GM23248 (cell line): ENCODE results near the gene KCNMB3. TPM values are rescaled to one million over a fixed set of nuclear protein-coding genes. Genes with fewer than 3 reads are reported as not detected.
A peak's percentile ranks its signal among the peaks of the same experiment; 100 is the strongest.

Source experiments
- DNase-seq: peaks from one replicate; pipeline ENCODE4 v3.0.0-alpha.2; 2015
- H2AFZ ChIP-seq: fragments of 200-600 bp; sonication (generic); 2 replicates; pipeline ENCODE4 v1.6.1; 2016; ENCODE audit warnings: antibody characterized with exemption
- H3F3A ChIP-seq: fragments of 200-600 bp; sonication (generic); 2 replicates; pipeline ENCODE4 v1.6.1; 2016; ENCODE audit warnings: mild to moderate bottlenecking, antibody characterized with exemption, mixed run types; ENCODE audit not compliant: insufficient read depth
- H3K27ac ChIP-seq: fragments of 200-600 bp; sonication (generic); 2 replicates; pipeline ENCODE4 v1.5.1; 2016; ENCODE audit warnings: mild to moderate bottlenecking
- H3K27me3 ChIP-seq: fragments of 200-600 bp; sonication (generic); replicated peaks from 2 replicates; pipeline ENCODE4 v1.6.1; 2016; ENCODE audit warnings: mild to moderate bottlenecking; ENCODE audit not compliant: insufficient read depth
- H3K36me3 ChIP-seq: fragments of 200-600 bp; sonication (generic); 2 replicates; pipeline ENCODE4 v1.6.1; 2016; ENCODE audit warnings: low read depth, mild to moderate bottlenecking
- H3K4me1 ChIP-seq: fragments of 200-600 bp; sonication (generic); 2 replicates; pipeline ENCODE4 v1.6.1; 2016; ENCODE audit warnings: mild to moderate bottlenecking; ENCODE audit not compliant: insufficient read depth
- H3K4me2 ChIP-seq: fragments of 200-600 bp; sonication (generic); one replicate; pipeline ENCODE4 v1.6.1; 2016; ENCODE audit warnings: mild to moderate bottlenecking; ENCODE audit not compliant: unreplicated experiment
- H3K4me3 ChIP-seq: fragments of 200-600 bp; sonication (generic); 2 replicates; pipeline ENCODE4 v1.5.1; 2016; ENCODE audit warnings: mild to moderate bottlenecking
- H3K79me2 ChIP-seq: fragments of 200-600 bp; sonication (generic); 2 replicates; pipeline ENCODE4 v1.6.1; 2016; ENCODE audit warnings: mild to moderate bottlenecking; ENCODE audit not compliant: insufficient read depth
- H3K9ac ChIP-seq: fragments of 200-600 bp; sonication (generic); 2 replicates; pipeline ENCODE4 v1.6.1; 2016; ENCODE audit warnings: mild to moderate bottlenecking
- H3K9me2 ChIP-seq: fragments of 200-600 bp; sonication (generic); 2 replicates; pipeline ENCODE4 v1.6.1; 2016; ENCODE audit warnings: mixed run types, mild to moderate bottlenecking, moderate library complexity; ENCODE audit not compliant: insufficient read depth
- H3K9me3 ChIP-seq: fragments of 200-600 bp; sonication (generic); one replicate; pipeline ENCODE4 v1.6.1; 2017; ENCODE audit warnings: low read depth
- H4K20me1 ChIP-seq: fragments of 200-600 bp; sonication (generic); 2 replicates; pipeline ENCODE4 v1.6.0; 2016; ENCODE audit not compliant: insufficient read depth
- EZH2 ChIP-seq: fragments of 200-600 bp; sonication (generic); IDR thresholded peaks from 2 replicates; pipeline ENCODE4 v1.6.1; 2018; ENCODE audit warnings: antibody characterized with exemption, mild to moderate bottlenecking; ENCODE audit not compliant: insufficient read depth, poor library complexity, severe bottlenecking
- EZH2phosphoT487 ChIP-seq: fragments of 200-600 bp; sonication (generic); IDR thresholded peaks from 2 replicates; pipeline ENCODE4 v1.6.1; 2018; ENCODE audit warnings: antibody characterized with exemption, moderate library complexity, mild to moderate bottlenecking, low read depth; ENCODE audit not compliant: insufficient read depth
- WGBS, 2 experiments: methylation state at CpG; one replicate each; pipeline ENCODE4 v1.1.6; 2015 to 2017; ENCODE audit warnings: low lambda C conversion rate in 2 of 2, low coverage in 1 of 2; ENCODE audit errors: missing lambda C conversion rate in 2 of 2; 5-methylcytosine and 5-hydroxymethylcytosine counted together
- in situ Hi-C: fragments of 300-500 bp; cut with MboI; formaldehyde crosslinking; loops from 2 replicates; pipeline ENCODE4 v1.15.0; 2020
- polyA plus RNA-seq: library from polyadenylated mRNA; unstranded; fragments of >200 nt; fragmentation: Nextera tagmentation; extraction: Ambion mirVana; gene quantifications from 2 replicates; pipeline ENCODE4 v1.2.1, GENCODE V29; 2016
- total RNA-seq: library from RNA; depleted of rRNA; stranded (reverse); fragments of >200 nt; shearing (Covaris generic); gene quantifications from 2 replicates; pipeline ENCODE4 v1.2.3, GENCODE V29; 2014

The KCNMB3 gene
- total and polyA plus RNA-seq, 2 experiments from 2014 or later = 0.50 to 0.54 TPM

- H3K27me3 ChIP-seq = no peaks in the 10 kb centered on the region
- in situ Hi-C loops = no loop called here
- H3K9me3 ChIP-seq = no peaks in the 10 kb centered on the region
- H3K4me1 ChIP-seq = no peaks in the 10 kb centered on the region
- no peaks in the 10 kb centered on the region for H3K79me2 ChIP-seq
- H3K4me3 ChIP-seq = no peak overlapping the region
- H2AFZ ChIP-seq = no peak overlapping the region
- no peak for DNase-seq
- no peak overlapping the region for H3K27ac ChIP-seq
- TF ChIP-seq EZH2phosphoT487 (no peak), EZH2 (no peak)
- H4K20me1 ChIP-seq = no peaks in the 10 kb centered on the region
- peaks cover 10% of the 10 kb centered on the region for H3K36me3 ChIP-seq
- no peak overlapping the region for H3K4me2 ChIP-seq
- WGBS, 2 experiments = 70 to 89% methylated on average over 2 of the region's 2 CpGs
- no peak overlapping the region for H3K9ac ChIP-seq
- H3K9me2 ChIP-seq = no peaks in the 10 kb centered on the region
- no peaks in the 10 kb centered on the region for H3F3A ChIP-seq
These were observed 14.1 kb downstream of the KCNMB3 start for GRCh38 chr3:179236669-179237301.

GRCh38 chr3:179234199-179234598 is 16.7 kb downstream of the KCNMB3 start:
- H3F3A ChIP-seq = no peaks in the 10 kb centered on the region
- H3K36me3 ChIP-seq = peaks cover 20% of the 10 kb centered on the region
- H3K4me3 ChIP-seq = no peak overlapping the region
- in situ Hi-C loops = no loop called here
- H3K27ac ChIP-seq = no peak overlapping the region
- H3K9me3 ChIP-seq = no peaks in the 10 kb centered on the region
- no peak overlapping the region for H3K4me2 ChIP-seq
- H4K20me1 ChIP-seq = no peaks in the 10 kb centered on the region
- whole genome bisulfite sequencing, 2 experiments = 97% methylated on average over 4 of the region's 4 CpGs
- no peak overlapping the region for H2AFZ ChIP-seq
- H3K9me2 ChIP-seq = no peaks in the 10 kb centered on the region
- H3K9ac ChIP-seq = no peak overlapping the region
- H3K27me3 ChIP-seq = no peaks in the 10 kb centered on the region
- H3K4me1 ChIP-seq = no peaks in the 10 kb centered on the region
- TF ChIP-seq EZH2 = no peak
- TF ChIP-seq EZH2phosphoT487 = no peak
- no peak for DNase-seq
- no peaks in the 10 kb centered on the region for H3K79me2 ChIP-seq

- H3K4me1 ChIP-seq = no peaks in the 10 kb centered on the region
- DNase-seq = no peak
- H3K9me3 ChIP-seq = no peaks in the 10 kb centered on the region
- H3K27me3 ChIP-seq = no peaks in the 10 kb centered on the region
- WGBS, 2 experiments = 86 to 90% methylated on average over 3 of the region's 3 CpGs
- peaks cover 20% of the 10 kb centered on the region for H3K36me3 ChIP-seq
- TF ChIP-seq EZH2phosphoT487 (no peak), EZH2 (no peak)
- H2AFZ ChIP-seq = no peak overlapping the region
- H3K9me2 ChIP-seq = no peaks in the 10 kb centered on the region
- H3K4me2 ChIP-seq = no peak overlapping the region
- no peaks in the 10 kb centered on the region for H3F3A ChIP-seq
- H4K20me1 ChIP-seq = no peaks in the 10 kb centered on the region
- no peaks in the 10 kb centered on the region for H3K79me2 ChIP-seq
- H3K27ac ChIP-seq = no peak overlapping the region
- H3K4me3 ChIP-seq = no peak overlapping the region
- in situ Hi-C loops = no loop called here
- no peak overlapping the region for H3K9ac ChIP-seq
These were observed 17.9 kb downstream of the KCNMB3 start for GRCh38 chr3:179233043-179233442.

GRCh38 chr3:179229177-179229576 is 21.7 kb downstream of the KCNMB3 start:
- no peaks in the 10 kb centered on the region for H3F3A ChIP-seq
- no peaks in the 10 kb centered on the region for H4K20me1 ChIP-seq
- no peak overlapping the region for H2AFZ ChIP-seq
- TF ChIP-seq EZH2 (no peak), EZH2phosphoT487 (no peak)
- no peaks in the 10 kb centered on the region for H3K9me2 ChIP-seq
- peaks cover 34% of the 10 kb centered on the region for H3K36me3 ChIP-seq
- H3K27me3 ChIP-seq = no peaks in the 10 kb centered on the region
- H3K4me3 ChIP-seq = no peak overlapping the region
- no peak for DNase-seq
- no peaks in the 10 kb centered on the region for H3K4me1 ChIP-seq
- H3K9me3 ChIP-seq = no peaks in the 10 kb centered on the region
- H3K27ac ChIP-seq = no peak overlapping the region
- no peak overlapping the region for H3K9ac ChIP-seq
- in situ Hi-C loops = no loop called here
- no peak overlapping the region for H3K4me2 ChIP-seq
- H3K79me2 ChIP-seq = no peaks in the 10 kb centered on the region
- 70 to 73% methylated on average over 5 of the region's 5 CpGs for WGBS, 2 experiments

DNA sequence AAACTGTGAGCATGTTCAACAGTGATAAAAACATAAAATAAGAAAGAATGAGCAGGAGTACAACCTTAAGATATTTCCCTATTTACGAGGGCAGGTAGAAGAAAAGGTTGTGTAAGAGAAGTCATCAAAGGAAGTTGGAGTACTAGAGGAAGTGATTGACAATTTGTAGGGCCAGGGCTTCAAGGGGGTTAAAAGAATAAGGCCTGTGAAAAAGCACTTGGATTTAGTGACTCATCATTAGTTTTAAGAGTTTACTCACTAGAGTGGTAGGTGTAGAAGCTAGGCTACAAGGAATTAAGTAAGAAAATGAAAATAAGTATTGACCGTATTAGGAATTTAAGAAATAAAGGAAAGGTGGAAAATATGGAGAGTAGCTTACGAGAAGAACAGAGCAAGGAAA is 23.6 kb downstream of the KCNMB3 start:
- peak; percentile 60 for DNase-seq
- H3K9me2 ChIP-seq = no peaks in the 10 kb centered on the region
- no peaks in the 10 kb centered on the region for H3K79me2 ChIP-seq
- no peaks in the 10 kb centered on the region for H3K9me3 ChIP-seq
- TF ChIP-seq EZH2phosphoT487 (no peak), EZH2 (no peak)
- no peak overlapping the region for H3K27ac ChIP-seq
- H3F3A ChIP-seq = no peaks in the 10 kb centered on the region; the same call in 1 of the 2 replicates
- no peak overlapping the region for H2AFZ ChIP-seq
- no peaks in the 10 kb centered on the region for H3K27me3 ChIP-seq
- 59 to 63% methylated on average over 3 of the region's 3 CpGs for WGBS, 2 experiments
- in situ Hi-C loops = no loop called here
- H3K9ac ChIP-seq = no peak overlapping the region
- no peaks in the 10 kb centered on the region for H4K20me1 ChIP-seq
- H3K4me1 ChIP-seq = no peaks in the 10 kb centered on the region
- H3K4me3 ChIP-seq = no peak overlapping the region
- peaks cover 31% of the 10 kb centered on the region for H3K36me3 ChIP-seq
- H3K4me2 ChIP-seq = no peak overlapping the region
